ENCODE data around the gene GPANK1.

GPANK1 gene

GRCh38 chr6:31627690-31628287, 37.0 kb downstream of the GPANK1 start:
- no peak overlapping the region for H3K4me3 ChIP-seq (replicated peaks; ENCODE audit: low read depth, low read length)
- no peak for DNase-seq (ENCODE audit: extremely low read depth, low read depth)
- TF ChIP-seq CTCF (IDR thresholded peaks at IDR 0.05; ENCODE audit: low read depth, low read length, missing control alignments), result no peak

GRCh38 chr6:31626952-31627351, 37.8 kb downstream of the GPANK1 start:
- no peak for TF ChIP-seq CTCF (IDR thresholded peaks at IDR 0.05; ENCODE audit: low read depth, low read length, missing control alignments)
- no peak for DNase-seq (ENCODE audit: extremely low read depth, low read depth)
- H3K4me3 ChIP-seq (replicated peaks; ENCODE audit: low read depth, low read length), result no peak overlapping the region

GRCh38 chr6:31624070-31624469, 40.7 kb downstream of the GPANK1 start:
- DNase-seq (ENCODE audit: extremely low read depth, low read depth), result no peak
- no peak overlapping the region for H3K4me3 ChIP-seq (replicated peaks; ENCODE audit: low read depth, low read length)
- TF ChIP-seq CTCF (IDR thresholded peaks at IDR 0.05; ENCODE audit: low read depth, low read length, missing control alignments), result no peak

GRCh38 chr6:31622684-31623091, 42.1 kb downstream of the GPANK1 start:
- no peak for DNase-seq (ENCODE audit: extremely low read depth, low read depth)
- no peak for TF ChIP-seq CTCF (IDR thresholded peaks at IDR 0.05; ENCODE audit: low read depth, low read length, missing control alignments)
- peak overlapping the region; percentile 54 for H3K4me3 ChIP-seq (replicated peaks; ENCODE audit: low read depth, low read length)

- no peak for DNase-seq (ENCODE audit: extremely low read depth, low read depth)
- no peak for TF ChIP-seq CTCF (IDR thresholded peaks at IDR 0.05; ENCODE audit: low read depth, low read length, missing control alignments)
- H3K4me3 ChIP-seq (replicated peaks; ENCODE audit: low read depth, low read length), result peak overlapping the region; percentile 54
These were observed 42.8 kb downstream of the GPANK1 start for GRCh38 chr6:31621991-31622390.

- peak overlapping the region; percentile 54 for H3K4me3 ChIP-seq (replicated peaks; ENCODE audit: low read depth, low read length)
- TF ChIP-seq CTCF (IDR thresholded peaks at IDR 0.05; ENCODE audit: low read depth, low read length, missing control alignments), result no peak
- DNase-seq (ENCODE audit: extremely low read depth, low read depth), result no peak
These were observed 43.4 kb downstream of the GPANK1 start for GRCh38 chr6:31621320-31621939.

Measured in HFF-Myc (cell line).